ENCODE data around the gene SNRPA.

GRCh38 chr19:40808497-40808896 is 57.5 kb downstream of the SNRPA start:
- no peak for TF ChIP-seq CTCF (IDR thresholded peaks at IDR 0.05; ENCODE audit: insufficient read depth, low read length, poor library complexity, severe bottlenecking)
- no peak for TF ChIP-seq EZH2phosphoT487 (conservative IDR thresholded peaks at IDR 0.05; ENCODE audit: low read length)
